ENCODE results near the gene C12orf75. TPM values are rescaled to one million over a fixed set of nuclear protein-coding genes. Genes with fewer than 3 reads are reported as not detected.

C12orf75 gene
- total and polyA plus RNA-seq, 2 of the 13 experiments (the other 11 are each of a cell fraction or from before 2014, with no cell fraction given) = 16.1 to 19.8 TPM

- TF ChIP-seq ZNF609 (CRISPR knock-in tag; IDR thresholded peaks at IDR 0.05; ENCODE audit: borderline replicate concordance) = no peak
- no peak for TF ChIP-seq ZNF780A (CRISPR knock-in tag; IDR thresholded peaks at IDR 0.05)
- TF ChIP-seq NFRKB (IDR thresholded peaks at IDR 0.05) = no peak
- no peak for TF ChIP-seq ZNF343 (CRISPR knock-in tag; IDR thresholded peaks at IDR 0.05)
- TF ChIP-seq SP140L (CRISPR knock-in tag; IDR thresholded peaks at IDR 0.05; ENCODE audit: borderline replicate concordance) = no peak
Observed at GRCh38 chr12:105352052-105352451, 21.6 kb downstream of the C12orf75 start (continued).

- no peak overlapping the region for H3K27ac ChIP-seq (ENCODE audit: extremely low read length, insufficient read depth, low read length)
- no peak overlapping the region for H3K4me3 ChIP-seq (replicated peaks in 1 of 3; ENCODE audit: insufficient read depth in 1 of 3, low read depth in 2 of 3, low read length in 3 of 3)
- H2AFZ ChIP-seq (ENCODE audit: low read length) = no peak overlapping the region
- no peaks in the 10 kb centered on the region for H3K27me3 ChIP-seq (ENCODE audit: control insufficient read depth in 1 of 2, insufficient read depth in 2 of 2, low read length in 2 of 2)
- in situ Hi-C loops (cut with HindIII; ENCODE audit: extremely low pct_ligation_motif_present, low pct_unique_long_range_greater_than_20kb) (no loop called here), intact Hi-C loops (cut with micrococcal nuclease; ENCODE audit: unreplicated experiment) (no loop called here)
- H3K9ac ChIP-seq (ENCODE audit: insufficient read depth, low read depth, low read length) = no peak overlapping the region
- ChIA-PET POLR2A (no interaction called here), CTCF (ENCODE audit: low intra/inter-chr PET ratio, low total read pairs) (no interaction called here)
- 87% methylated on average over 9 of the region's 9 CpGs for WGBS (ENCODE audit: low lambda C conversion rate)
- no peaks in the 10 kb centered on the region for H3K79me2 ChIP-seq (ENCODE audit: insufficient read depth, low read length)
- H3K4me1 ChIP-seq (ENCODE audit: insufficient read depth, low read length) = peaks cover 13% of the 10 kb centered on the region
- no TSS peak for BruUV-seq (replicated peaks)
- FAIRE-seq (no peak), ATAC-seq (no peak), DNase-seq (ENCODE audit: low spot score) (no peak)
- no peak overlapping the region for H3K4me2 ChIP-seq (ENCODE audit: low read depth, low read length)
- H3K9me3 ChIP-seq (ENCODE audit: low read length) = no peaks in the 10 kb centered on the region
- H4K20me1 ChIP-seq (ENCODE audit: insufficient read depth, low read length) = no peaks in the 10 kb centered on the region
- no peaks in the 10 kb centered on the region for H3K36me3 ChIP-seq (replicated peaks in 1 of 2; ENCODE audit: control insufficient read depth in 1 of 2, insufficient read depth in 2 of 2, low read length in 2 of 2)
- TF ChIP-seq, protein P1, sequence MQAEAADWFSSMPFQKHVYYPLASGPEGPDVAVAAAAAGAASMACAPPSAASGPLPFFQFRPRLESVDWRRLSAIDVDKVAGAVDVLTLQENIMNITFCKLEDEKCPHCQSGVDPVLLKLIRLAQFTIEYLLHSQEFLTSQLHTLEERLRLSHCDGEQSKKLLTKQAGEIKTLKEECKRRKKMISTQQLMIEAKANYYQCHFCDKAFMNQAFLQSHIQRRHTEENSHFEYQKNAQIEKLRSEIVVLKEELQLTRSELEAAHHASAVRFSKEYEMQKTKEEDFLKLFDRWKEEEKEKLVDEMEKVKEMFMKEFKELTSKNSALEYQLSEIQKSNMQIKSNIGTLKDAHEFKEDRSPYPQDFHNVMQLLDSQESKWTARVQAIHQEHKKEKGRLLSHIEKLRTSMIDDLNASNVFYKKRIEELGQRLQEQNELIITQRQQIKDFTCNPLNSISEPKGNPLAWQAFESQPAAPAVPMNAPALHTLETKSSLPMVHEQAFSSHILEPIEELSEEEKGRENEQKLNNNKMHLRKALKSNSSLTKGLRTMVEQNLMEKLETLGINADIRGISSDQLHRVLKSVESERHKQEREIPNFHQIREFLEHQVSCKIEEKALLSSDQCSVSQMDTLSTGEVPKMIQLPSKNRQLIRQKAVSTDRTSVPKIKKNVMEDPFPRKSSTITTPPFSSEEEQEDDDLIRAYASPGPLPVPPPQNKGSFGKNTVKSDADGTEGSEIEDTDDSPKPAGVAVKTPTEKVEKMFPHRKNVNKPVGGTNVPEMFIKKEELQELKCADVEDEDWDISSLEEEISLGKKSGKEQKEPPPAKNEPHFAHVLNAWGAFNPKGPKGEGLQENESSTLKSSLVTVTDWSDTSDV (CRISPR knock-in tag; IDR thresholded peaks at IDR 0.05) = no peak
- TF ChIP-seq, protein P2, sequence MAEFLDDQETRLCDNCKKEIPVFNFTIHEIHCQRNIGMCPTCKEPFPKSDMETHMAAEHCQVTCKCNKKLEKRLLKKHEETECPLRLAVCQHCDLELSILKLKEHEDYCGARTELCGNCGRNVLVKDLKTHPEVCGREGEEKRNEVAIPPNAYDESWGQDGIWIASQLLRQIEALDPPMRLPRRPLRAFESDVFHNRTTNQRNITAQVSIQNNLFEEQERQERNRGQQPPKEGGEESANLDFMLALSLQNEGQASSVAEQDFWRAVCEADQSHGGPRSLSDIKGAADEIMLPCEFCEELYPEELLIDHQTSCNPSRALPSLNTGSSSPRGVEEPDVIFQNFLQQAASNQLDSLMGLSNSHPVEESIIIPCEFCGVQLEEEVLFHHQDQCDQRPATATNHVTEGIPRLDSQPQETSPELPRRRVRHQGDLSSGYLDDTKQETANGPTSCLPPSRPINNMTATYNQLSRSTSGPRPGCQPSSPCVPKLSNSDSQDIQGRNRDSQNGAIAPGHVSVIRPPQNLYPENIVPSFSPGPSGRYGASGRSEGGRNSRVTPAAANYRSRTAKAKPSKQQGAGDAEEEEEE (CRISPR knock-in tag; IDR thresholded peaks at IDR 0.05; ENCODE audit: borderline replicate concordance) = no peak
- TF ChIP-seq MTERF4 (CRISPR knock-in tag; IDR thresholded peaks at IDR 0.05) (no peak), KLF16 (CRISPR knock-in tag; IDR thresholded peaks at IDR 0.05) (no peak), RFX1 (IDR thresholded peaks at IDR 0.05) (no peak), ZNF317 (CRISPR knock-in tag; IDR thresholded peaks at IDR 0.05) (no peak), POLR2AphosphoS5 (IDR thresholded peaks at IDR 0.05; ENCODE audit: low read depth, low read length) (no peak), MAFF (IDR thresholded peaks at IDR 0.05; ENCODE audit: low read depth, low read length) (no peak)
Observed at GRCh38 chr12:105352940-105353635, 22.6 kb downstream of the C12orf75 start.

All from HepG2 (cell line).